ENCODE results near the gene FLT4. TPM values are rescaled to one million over a fixed set of nuclear protein-coding genes. Genes with fewer than 3 reads are reported as not detected.

The FLT4 gene
- total RNA-seq, 1 donor from 2014 or later = 7.7 TPM

DNA sequence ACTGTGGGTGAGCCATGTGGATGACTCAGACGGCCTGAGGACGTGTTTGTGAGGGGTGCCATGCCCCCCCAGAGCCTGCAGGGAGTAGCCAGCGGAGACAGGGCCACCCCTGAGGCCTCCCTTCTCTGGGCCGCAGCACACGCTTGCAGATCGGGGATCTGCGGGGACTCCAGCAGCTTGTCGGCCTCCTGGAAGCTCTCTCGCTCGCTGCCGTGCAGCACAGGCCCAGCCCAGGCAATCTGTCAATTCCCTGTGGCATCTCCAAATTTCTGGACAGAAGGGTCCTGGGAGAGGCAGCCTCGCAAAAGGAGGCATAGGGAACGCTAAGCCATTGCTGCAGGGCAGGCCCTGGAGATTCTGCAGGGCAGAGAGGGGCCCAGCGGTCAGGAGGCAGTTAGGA lies 21.2 kb downstream of the FLT4 start:
- DNase-seq (ENCODE audit: low spot score) = no peak
- ATAC-seq = no peak

DNA sequence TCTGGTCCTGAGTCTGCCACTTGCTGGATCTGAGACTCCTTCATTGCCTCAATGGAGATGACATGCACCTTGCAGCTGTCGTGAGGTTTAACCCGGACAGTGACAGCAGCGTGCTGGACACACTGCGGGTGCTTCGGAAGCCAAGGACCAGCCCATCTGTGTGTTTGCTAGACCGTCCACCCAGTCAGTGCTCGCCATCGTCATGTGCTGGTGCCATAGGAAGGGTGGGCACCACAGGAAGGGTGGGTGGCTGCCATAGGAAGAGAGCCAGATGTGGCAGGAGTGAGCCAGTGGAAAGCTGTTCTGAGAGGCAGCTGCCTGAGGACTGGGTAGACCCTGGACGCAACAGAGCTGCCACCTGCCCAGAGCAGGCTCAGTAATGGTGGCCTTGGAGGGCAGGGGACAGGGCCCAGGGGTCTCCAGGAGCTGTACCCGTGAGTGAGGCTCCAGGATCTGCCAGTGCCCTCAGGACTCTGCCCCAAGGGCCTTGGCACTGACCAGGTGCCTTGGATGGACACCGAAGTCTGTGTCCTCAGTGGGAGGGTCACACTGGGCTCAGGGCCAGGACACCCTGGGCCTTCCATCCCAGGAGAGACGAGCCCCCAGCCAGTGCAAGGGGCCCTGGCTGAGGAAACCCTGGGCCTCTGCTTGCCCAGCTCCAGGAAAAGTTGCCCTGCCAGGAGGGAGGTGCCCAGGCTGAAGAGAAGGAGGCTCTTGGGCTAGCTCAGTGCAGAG lies 21.8 kb downstream of the FLT4 start:
- ATAC-seq = no peak
- no peak for DNase-seq (ENCODE audit: low spot score)

DNA sequence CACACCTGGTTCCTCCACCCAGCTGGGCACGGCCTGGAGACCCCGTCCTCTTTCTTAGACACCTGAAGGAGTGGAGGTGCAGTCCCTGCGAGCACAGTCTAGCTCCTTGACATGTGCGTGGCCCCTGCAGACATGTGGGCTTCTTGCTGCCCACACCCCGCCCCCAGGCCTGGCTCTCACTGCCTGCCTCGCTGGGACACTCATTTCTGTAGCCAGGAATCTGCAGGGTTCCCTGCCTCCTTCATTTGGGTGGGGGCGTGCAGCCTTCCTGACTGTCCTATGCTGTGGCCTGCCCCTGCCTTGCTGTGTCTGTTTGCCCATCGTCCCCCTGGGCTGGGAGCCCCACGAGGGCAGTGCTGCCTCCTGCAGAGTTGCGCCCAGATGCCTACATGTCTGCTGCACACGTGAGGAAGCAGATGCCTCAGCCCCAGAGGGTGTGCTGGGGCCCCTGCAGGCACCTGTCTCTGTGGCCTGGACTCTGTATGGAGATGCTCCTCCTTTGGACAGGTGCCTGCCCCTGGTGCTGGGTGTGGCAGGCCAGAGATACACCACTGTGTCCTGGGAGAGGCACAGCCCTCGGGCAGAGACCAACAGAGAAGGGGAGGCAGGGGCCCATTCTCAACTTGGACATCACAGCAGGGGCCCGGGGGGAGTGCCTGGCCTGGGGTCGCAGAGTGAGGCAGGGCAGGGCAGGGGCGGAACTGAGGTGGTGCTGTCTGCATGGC lies 22.6 kb downstream of the FLT4 start:
- ATAC-seq (no peak), DNase-seq (ENCODE audit: low spot score) (no peak)

DNA sequence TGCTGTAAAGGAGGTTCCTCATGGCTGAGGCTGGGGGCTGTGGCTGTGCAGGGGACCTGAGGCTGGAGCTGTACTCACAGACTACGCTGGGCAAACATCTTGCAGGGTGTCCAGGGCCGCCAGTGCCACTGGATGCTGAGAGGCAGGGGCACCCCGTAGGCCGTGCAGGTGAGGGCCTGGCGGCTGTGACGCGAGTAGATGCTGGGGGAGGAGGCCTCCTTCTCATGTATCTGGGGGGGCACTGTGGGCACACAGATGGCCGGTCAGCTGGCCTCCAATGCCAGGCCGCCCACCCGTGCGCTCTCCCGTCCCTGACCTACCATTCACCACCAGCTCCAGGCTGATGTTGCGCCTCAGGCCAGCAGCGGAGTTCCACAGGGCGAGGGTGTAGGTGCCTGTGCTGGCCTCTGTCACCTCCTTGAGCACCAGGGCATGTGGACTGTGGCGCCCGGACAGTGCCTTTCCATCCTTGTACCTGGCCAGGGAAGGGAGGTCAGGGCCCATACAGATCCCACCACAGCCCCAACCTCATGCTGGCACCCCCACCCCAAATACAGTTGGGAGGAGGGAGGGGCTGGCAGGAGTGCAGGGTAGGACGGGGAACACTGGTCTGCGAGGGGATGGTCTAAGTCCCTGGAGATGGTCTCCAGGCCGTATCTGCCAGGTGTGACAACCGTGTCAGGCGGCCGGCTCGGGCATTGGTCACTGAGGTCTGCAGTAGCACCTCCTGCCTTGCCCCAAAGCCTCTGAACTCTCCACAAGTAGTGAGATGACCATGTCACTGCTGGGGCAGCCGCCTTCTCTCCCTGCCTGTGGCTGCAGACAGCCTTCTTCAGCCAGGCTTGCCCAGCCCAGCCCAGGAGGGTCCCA lies 23.4 kb downstream of the FLT4 start:
- DNase-seq (ENCODE audit: low spot score) (no peak), ATAC-seq (no peak)

DNA sequence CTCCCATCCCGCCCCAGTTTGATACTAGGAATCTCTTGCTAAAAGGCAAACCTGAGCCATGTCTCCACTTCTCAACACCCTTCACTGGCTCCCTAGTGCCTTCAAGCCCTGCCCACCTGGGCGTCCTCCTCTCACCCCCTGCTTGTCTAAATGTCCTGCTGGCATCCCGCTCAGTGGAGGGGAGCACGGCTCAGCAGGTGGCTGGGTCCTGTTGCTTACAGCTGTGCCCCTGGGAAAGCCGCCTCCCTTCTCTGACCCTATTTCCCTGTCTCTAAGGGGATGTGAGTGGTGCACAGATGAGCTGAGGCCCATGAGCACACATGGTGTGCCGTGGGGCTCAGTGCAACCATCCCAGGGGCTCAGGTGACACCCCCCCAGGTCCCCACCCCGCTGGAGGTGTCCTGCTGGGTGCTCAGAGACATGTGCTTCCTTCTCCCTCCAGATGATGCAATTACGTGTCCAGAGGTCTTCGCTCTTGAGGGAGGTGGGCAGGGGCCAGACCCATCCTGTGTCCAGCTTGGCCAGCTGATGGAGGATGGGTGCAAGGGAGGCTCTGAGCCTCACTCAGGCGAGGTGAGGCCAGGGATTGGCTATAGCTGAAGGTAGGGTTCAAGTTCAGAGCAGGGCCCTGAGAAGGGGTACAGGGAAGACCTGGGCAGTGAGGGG lies 24.1 kb downstream of the FLT4 start:
- ATAC-seq (no peak), DNase-seq (ENCODE audit: low spot score) (no peak)

DNA sequence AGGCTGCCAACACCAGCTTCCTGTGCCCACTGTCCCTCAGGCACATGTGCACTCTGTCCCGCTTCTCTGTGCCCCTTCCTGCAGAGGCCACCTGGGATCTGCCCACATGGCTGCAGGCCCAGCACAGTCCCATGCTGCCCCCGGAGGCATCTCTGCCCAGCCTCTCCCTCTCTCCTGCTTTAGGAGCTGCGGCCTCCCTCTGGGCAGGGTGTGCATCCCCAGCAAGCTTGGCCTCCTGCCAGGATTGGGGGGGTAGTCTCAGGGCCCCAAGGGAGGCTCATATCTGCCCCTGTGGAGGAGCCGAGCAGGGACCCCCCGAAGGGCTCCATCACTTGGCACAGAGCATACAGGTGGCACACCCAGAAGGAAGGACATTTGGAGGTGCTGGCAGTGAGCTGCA lies 24.8 kb downstream of the FLT4 start:
- DNase-seq (ENCODE audit: low spot score) (no peak), ATAC-seq (no peak)

DNA sequence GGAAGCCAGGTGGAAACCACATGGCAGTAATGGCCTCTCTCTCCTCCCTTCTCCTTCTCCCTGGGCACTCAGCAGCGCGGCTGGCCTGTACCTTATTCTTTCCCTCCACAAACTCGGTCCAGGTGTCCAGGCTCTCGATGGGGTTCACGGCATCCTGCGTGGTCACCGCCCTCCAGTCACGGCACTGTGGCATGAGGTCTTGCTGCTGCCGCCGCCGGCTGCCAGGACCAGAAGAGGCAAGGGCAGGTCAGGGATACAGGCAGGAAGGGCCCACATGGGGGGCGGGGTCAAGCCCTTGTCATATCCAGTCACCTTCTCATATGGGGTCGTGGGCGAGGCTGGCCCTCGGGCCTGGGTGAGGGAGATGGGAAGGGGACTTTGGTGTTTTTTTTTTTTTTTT lies 25.6 kb downstream of the FLT4 start:
- DNase-seq (ENCODE audit: low spot score) = no peak
- ATAC-seq = no peak

DNA sequence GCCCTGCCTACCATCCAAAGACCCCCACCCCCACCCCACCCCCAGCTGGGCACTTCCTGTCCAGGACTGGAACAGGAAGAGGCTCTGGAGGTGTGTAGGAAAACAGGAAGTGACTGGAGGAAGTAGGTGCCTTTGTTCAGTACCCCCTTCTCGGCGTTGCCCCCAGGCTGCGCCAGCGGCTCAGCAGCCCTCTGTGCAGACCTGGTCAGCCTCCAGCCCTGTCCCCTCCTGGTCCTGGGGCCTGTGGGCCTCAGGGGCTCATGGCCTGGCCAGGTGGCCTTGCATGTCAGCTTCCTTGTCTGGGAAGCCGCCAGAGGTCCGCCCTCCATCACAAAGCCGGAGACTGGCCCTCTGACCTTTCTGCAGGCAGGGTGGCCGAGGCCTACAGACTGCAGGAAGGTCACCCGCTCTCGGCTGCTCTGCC lies 26.0 kb downstream of the FLT4 start:
- DNase-seq (ENCODE audit: low spot score) (no peak), ATAC-seq (peak; percentile 10)

DNA sequence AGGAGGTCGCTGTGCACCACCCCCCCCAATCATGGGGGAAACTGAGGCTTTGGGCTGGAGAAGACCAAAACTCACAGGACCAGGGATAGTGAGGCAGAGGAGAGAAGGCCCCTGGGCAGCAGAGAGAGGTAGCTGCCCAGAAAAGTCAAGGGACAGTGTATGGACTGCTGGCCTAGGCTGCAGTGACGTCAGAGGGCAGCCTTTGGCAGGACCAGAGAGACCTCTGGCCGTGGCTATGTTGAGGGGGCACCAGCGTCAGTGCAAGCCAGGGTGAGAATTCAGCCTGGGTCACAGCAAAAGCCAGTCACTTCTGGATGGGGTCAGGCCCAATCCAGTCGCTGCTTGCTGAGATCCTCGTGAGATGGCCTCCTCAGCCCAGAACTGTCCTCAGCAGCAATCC lies 26.5 kb downstream of the FLT4 start:
- ATAC-seq (no peak), DNase-seq (ENCODE audit: low spot score) (no peak)

DNA sequence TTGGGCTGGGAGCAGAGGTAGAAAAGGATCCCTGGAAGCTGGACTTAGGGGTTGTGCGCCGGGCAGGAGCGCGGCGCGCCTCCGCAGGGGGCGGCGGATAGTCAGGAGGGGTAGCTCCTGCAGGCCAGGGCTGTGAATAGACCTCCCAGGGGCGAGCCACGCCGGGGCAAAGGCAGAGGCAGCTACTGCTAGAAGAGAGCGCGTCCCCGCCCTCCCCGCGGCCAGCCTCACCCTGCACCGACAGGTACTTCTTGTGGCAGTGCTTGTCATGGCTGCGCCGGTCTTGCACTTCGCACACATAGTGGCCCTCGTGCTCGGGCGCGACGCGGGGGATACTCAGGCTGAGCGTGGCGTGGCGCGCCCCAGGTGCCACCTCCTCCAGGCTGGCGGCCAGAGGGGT lies 28.1 kb downstream of the FLT4 start:
- no peak for DNase-seq (ENCODE audit: low spot score)
- ATAC-seq = no peak

DNA sequence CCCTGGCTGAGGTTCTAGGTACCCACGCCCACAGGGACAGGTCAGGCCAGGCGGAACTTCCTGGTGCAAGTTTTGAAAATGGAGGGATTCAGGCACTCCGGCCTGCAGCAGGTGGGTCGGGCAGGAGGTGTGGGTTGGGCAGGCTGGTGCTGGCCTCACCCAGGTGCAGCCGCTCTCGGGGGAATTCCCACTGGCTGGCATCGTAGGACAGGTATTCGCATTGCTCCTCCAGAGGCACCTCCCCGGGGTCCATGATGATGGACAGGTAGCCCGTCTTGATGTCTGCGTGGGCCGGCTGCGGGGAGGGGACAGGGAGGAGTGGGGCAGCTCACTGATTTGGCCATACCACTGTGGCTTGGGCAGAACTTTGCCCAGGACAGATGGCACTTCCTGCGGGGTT lies 29.4 kb downstream of the FLT4 start:
- ATAC-seq = no peak

DNA sequence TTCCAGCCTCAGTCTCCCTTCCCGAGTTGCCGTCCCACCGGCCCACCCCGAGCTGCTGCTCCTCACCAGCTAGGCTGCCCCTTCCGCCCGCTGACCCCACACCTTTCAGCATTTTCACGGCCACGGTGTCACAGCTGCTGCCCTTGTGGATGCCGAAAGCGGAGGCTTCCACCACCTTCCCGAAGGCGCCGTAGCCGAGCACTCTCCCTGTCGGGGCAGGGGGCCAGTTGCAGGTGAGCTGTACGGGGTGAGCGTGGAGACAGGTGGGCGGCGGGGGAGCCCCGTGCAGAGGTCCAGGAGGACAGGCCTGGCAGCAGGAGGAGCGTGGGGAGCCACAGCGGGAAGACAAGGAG lies 29.9 kb downstream of the FLT4 start:
- DNase-seq (ENCODE audit: low spot score) (no peak), ATAC-seq (no peak)

More for the DNA sequence above, 29.4 kb downstream of the FLT4 start:
- DNase-seq (ENCODE audit: low spot score) = no peak

DNA sequence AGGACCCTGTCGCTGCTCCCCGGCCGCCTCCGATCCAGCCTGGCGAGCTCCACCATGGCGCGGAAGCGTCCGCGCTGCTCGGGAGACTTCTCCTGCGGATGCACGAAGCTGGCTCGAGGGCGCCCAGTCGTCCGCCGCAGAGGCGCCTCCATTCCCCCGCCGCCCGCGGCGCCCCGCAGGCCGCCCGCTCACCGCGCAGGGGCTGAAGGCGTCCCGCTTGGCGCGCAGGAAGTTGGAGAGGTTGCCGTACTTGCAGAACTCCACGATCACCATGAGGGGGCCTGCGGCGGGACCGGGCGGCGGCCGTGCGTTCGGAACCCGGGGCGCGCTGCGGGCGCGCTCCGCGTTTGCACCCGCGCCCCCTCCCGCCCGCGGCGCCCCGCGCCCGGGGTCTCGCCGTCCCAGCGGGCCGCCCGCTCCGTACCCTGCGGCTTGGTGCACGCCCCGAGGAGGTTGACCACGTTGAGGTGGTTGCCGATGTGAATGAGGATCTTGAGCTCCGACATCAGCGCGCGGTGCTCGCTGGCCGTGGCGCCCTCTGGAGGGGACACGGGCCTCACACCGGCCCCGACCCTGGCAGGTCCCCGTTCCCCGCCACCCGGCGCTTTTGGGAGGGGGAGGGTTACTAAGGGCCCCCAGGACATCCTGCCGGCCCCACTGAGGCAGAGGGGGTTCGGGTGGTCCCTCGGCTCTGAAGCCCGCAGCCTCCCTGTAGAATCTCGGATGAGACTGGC lies 30.4 kb downstream of the FLT4 start:
- ATAC-seq (no peak), DNase-seq (ENCODE audit: low spot score) (no peak)

DNA sequence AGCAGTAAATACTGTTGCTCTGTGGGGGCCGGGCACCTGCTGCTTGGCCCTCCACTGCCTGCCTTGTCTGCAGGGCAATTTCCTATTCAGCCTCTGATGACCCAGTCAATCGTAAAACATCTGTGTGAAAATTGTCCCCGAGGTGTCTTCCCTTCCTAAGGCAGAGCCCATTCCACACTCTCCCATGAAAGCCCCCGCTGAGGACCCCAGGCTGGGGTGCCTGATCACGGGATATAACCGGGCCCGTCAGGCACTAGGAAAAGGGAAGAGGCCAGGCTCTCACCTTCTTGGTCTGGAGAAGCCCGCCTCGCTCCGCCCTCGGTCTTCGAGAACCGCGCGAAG lies 30.9 kb downstream of the FLT4 start:
- DNase-seq (ENCODE audit: low spot score) = no peak
- ATAC-seq = no peak

DNA sequence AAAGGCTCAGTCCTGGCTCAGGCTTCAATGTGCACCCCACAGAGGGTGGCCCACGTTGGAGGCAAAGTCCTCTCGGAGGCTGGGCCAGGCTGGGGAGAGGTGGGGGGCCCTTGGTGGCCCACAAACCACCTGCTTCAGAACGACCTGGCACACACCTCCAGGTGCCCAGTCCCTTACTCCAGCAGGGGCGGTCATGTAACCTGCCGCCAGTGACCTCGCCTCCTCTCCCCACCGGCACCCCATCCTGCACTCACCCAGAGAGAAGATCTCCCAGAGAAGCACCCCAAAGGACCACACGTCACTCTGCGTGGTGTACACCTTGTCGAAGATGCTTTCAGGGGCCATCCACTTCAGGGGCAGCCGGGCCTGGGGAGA lies 35.6 kb downstream of the FLT4 start:
- no peak for DNase-seq (ENCODE audit: low spot score)
- no peak for ATAC-seq

DNA sequence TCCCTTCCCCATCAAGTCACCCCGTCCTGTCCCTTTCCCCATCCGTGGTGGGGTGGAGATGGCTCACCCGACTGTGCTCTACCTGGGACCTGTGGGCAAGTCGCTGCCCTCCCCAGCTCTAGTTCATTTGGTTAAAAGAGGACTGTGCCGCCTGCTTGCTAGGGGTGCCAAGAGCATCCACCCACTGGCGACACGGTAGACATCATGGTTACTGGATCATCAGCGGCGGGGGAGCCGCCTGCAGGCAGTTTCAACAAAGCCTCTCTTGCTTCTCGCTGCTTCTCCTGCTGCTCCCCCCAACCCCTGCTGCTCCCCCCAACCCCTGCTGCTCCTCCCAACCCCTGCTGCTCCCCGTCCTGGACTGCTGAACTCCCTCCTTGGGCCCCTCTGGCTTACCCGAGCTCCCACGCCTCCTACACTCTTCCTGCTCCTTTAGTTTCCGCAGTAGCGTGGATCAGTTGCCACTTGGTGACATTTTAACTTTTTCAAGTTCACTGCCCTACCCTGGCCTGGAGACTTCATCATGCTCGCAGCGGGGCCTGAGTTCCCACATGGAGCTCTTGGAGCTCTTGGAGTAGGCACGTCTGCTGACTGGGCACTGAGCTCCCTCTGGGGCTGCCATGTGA lies 36.1 kb downstream of the FLT4 start:
- ATAC-seq (no peak), DNase-seq (ENCODE audit: low spot score) (no peak)

DNA sequence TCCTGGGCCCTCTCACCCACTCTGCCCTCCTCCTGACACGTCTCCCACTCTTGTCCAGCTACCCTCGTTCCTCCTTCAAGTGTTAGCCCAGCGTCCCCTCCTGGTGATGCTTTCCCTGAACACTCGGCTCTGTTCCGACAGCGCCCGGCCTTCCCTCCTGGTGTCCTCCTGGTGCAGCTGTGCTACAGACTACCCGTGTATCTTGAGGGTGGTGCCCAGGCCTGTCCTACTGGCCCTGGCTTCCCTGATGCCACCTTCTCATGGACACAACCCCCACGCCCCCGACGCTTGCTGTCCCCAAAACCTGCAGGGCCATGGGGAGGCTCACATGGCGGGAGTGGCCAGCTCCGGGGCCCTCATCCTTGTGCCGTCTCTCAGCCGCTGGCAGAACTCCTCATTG lies 36.7 kb downstream of the FLT4 start:
- DNase-seq (ENCODE audit: low spot score) = no peak
- no peak for ATAC-seq

DNA sequence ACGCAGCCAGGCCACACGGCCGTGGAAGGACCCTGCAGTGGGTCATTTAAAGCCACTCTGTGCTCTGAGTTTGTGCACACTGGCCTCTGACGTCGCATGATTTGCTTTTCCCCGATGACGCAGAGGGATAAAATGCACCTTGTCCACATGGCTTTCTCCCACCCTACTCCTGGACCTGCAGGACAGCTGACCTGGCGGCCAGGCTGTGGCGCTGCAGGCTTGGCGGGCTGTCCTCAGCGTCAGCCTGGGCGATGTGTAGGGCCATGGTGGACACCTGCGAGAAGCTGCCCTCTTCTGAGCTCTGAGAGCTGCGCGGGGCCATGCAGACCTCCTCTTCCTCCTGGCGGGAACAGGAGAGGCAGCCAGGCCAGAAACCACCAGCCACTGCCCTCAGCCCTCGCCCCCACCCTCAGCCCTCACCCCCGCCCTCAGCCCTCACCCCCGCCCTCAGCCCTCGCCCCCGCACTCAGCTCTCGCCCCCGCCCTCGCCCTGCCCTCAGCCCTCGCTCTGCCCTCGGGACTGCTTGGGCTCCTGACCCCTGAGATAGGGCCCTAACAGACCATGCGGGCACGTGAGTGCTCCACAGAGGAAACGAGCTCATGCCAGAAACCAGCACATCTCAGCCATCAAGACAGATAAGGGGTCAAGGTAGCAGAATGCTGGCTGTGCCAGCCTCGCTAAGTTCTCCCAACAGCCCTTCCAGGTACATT lies 38.1 kb downstream of the FLT4 start:
- DNase-seq (ENCODE audit: low spot score) = no peak
- ATAC-seq = peak; percentile 9

DNA sequence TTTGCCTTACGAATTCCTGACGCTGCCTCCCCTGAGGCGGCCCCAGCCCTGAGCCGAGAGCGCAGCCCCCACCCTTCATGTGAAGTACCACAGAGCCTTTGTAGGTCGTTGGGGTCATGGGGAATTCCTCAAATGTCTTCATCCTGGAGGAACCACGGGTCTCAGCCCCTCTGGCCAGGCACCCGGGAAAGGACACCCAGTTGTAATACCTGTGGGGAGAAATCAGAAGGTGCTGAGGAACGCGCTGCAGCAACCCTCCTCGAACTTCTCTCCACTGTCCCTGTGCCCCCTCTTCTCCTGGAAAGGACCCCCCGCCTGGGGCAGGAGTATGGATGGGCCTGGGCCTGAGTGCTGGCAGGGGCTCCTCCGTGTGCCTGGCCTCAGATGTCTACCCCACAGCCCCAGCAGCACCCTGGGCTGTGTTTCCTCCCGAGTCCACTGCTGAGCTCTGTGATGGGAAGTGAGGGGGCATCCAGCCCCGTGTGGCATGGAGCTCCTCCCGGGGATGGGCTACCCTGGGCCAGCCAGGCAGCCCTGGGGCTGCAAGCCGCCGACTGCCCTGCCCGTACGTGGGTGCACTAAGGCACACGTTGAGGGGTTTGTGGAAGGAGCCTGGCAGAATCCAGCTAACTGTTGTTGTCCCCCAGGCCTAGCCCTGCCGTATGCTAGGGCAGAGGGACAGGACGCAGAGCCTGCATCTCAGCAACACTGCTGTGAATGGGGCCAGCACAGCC lies 39.4 kb downstream of the FLT4 start:
- DNase-seq (ENCODE audit: low spot score) (no peak), ATAC-seq (no peak)

Data from left lobe of liver (tissue), 2 donors.